Measurements from ENCODE around the gene EEF2K. TPM values are rescaled to one million over a fixed set of nuclear protein-coding genes. Genes with fewer than 3 reads are reported as not detected.

EEF2K gene
- total and polyA plus RNA-seq, 5 donors from 2014 or later: 2.7 to 20.1 (median 3.6) TPM

DNA sequence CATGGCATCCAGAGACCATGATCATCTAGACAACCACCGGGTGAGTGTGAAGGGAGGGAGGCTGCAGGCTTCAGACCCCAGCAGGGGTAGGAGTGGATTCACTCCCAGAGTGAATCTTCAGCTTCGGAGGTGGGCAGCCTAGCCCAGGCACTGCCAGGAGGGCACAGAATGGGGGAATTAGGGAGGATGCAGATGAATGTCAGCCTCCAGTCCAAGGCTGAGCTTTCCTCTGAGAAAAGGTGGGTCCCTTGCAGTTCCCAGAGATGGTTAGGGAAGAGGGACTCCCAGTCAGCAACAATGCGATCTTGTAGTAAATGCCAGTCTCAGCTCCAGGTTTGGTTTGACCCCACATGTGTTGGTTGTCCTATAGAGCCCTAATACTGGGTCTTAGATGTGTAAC, 54.4 kb downstream of the EEF2K start:
- H3K27ac ChIP-seq (ENCODE audit: insufficient read depth, low read length, poor library complexity, severe bottlenecking): no peak overlapping the region
- Mint-ChIP-seq H3K4me1 (peaks cover 0 to 12% (median 7%) of the 10 kb centered on the region in 4 donors), H3K27ac (peak overlapping the region in 1 of 3 donors; percentile 52), H3K27me3 (no peaks in the 10 kb centered on the region), H3K9me3 (no peaks in the 10 kb centered on the region), H3K4me3 (no peak overlapping the region), H3K36me3 (peaks cover 37% of the 10 kb centered on the region)
- no peak overlapping the region for H3K4me3 ChIP-seq (ENCODE audit: low read depth, low read length)
- ATAC-seq (ENCODE audit: low read depth in 2 of 2): no peak
- no peaks in the 10 kb centered on the region for H3K27me3 ChIP-seq (ENCODE audit: control insufficient read depth, insufficient read depth, low read length)
- DNase-seq: no peak
- peaks cover 45% of the 10 kb centered on the region for H3K36me3 ChIP-seq (ENCODE audit: control insufficient read depth, insufficient read depth, low read length)
- no peaks in the 10 kb centered on the region for H3K9me3 ChIP-seq (ENCODE audit: control insufficient read depth in 2 of 2, low read length in 2 of 2)
- H3K4me1 ChIP-seq (ENCODE audit: control insufficient read depth, insufficient read depth, low read length, poor library complexity, severe bottlenecking): peaks cover 8% of the 10 kb centered on the region

GRCh38 chr16:22262460-22262859, 56.4 kb downstream of the EEF2K start:
- H3K27ac ChIP-seq (ENCODE audit: insufficient read depth, low read length, poor library complexity, severe bottlenecking): no peak overlapping the region
- peaks cover 34% of the 10 kb centered on the region for H3K36me3 Mint-ChIP-seq
- no peaks in the 10 kb centered on the region for H3K9me3 ChIP-seq (ENCODE audit: control insufficient read depth in 2 of 2, low read length in 2 of 2)
- H3K4me1 ChIP-seq (ENCODE audit: control insufficient read depth, insufficient read depth, low read length, poor library complexity, severe bottlenecking): peaks cover 8% of the 10 kb centered on the region
- no peak overlapping the region for H3K4me3 Mint-ChIP-seq
- peaks cover 0 to 12% (median 7%) of the 10 kb centered on the region in 4 donors for H3K4me1 Mint-ChIP-seq
- DNase-seq (peak in 1 of 3 donors; percentile 52), ATAC-seq (ENCODE audit: low read depth in 2 of 2) (peak in 1 of 2 donors; percentile 72)
- peak overlapping the region; percentile 71 to 96 (median 86) for H3K27ac Mint-ChIP-seq
- H3K27me3 Mint-ChIP-seq: no peaks in the 10 kb centered on the region
- peaks cover 40% of the 10 kb centered on the region for H3K36me3 ChIP-seq (ENCODE audit: control insufficient read depth, insufficient read depth, low read length)
- H3K4me3 ChIP-seq (ENCODE audit: low read depth, low read length): no peak overlapping the region
- H3K27me3 ChIP-seq (ENCODE audit: control insufficient read depth, insufficient read depth, low read length): no peaks in the 10 kb centered on the region
- no peaks in the 10 kb centered on the region for H3K9me3 Mint-ChIP-seq

DNA sequence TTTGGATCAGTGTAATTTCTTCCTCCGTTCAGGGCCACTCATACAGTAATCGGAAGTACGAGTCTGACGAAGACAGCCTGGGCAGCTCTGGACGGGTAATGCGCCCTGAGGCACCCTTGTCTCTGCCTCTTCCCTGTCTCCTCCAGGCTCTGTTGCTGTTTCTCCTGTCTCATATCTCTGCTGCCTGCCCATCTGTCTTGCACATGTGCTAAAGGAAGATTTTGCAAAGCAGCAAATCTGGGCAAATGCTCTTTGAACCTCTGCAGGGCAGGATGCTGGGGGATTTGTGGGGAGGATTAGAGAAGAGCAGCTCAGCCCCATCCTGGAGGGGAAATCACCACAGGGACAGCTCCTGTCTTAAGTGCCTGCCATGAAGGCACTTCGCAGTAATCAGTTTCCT, 58.7 kb downstream of the EEF2K start:
- Histone ChIP-seq H3K27me3 (ENCODE audit: control insufficient read depth, insufficient read depth, low read length) (no peaks in the 10 kb centered on the region), H3K36me3 (ENCODE audit: control insufficient read depth, insufficient read depth, low read length) (peaks cover 19% of the 10 kb centered on the region), H3K9me3 (ENCODE audit: control insufficient read depth in 2 of 2, low read length in 2 of 2) (no peaks in the 10 kb centered on the region), H3K4me1 (ENCODE audit: control insufficient read depth, insufficient read depth, low read length, poor library complexity, severe bottlenecking) (peaks cover 8% of the 10 kb centered on the region), H3K27ac (ENCODE audit: insufficient read depth, low read length, poor library complexity, severe bottlenecking) (no peak overlapping the region), H3K4me3 (ENCODE audit: low read depth, low read length) (no peak overlapping the region)
- Mint-ChIP-seq H3K36me3 (peaks cover 22% of the 10 kb centered on the region), H3K27ac (peak overlapping the region; percentile 38 to 81 (median 62)), H3K27me3 (no peaks in the 10 kb centered on the region), H3K4me1 (peaks cover 0 to 12% (median 6%) of the 10 kb centered on the region in 4 donors), H3K4me3 (no peak overlapping the region), H3K9me3 (no peaks in the 10 kb centered on the region)
- DNase-seq (peak in 1 of 3 donors; percentile 13), ATAC-seq (ENCODE audit: low read depth in 2 of 2) (no peak)

GRCh38 chr16:22265351-22265750, 59.3 kb downstream of the EEF2K start:
- H3K36me3 ChIP-seq (ENCODE audit: control insufficient read depth, insufficient read depth, low read length): peaks cover 13% of the 10 kb centered on the region
- Mint-ChIP-seq H3K9me3 (no peaks in the 10 kb centered on the region), H3K4me1 (peaks cover 0 to 12% (median 6%) of the 10 kb centered on the region in 4 donors), H3K27me3 (no peaks in the 10 kb centered on the region), H3K27ac (peak overlapping the region in 2 of 3 donors; percentile 38 to 62), H3K36me3 (peaks cover 22% of the 10 kb centered on the region), H3K4me3 (no peak overlapping the region)
- no peak overlapping the region for H3K4me3 ChIP-seq (ENCODE audit: low read depth, low read length)
- H3K9me3 ChIP-seq (ENCODE audit: control insufficient read depth in 2 of 2, low read length in 2 of 2): no peaks in the 10 kb centered on the region
- H3K27me3 ChIP-seq (ENCODE audit: control insufficient read depth, insufficient read depth, low read length): no peaks in the 10 kb centered on the region
- H3K27ac ChIP-seq (ENCODE audit: insufficient read depth, low read length, poor library complexity, severe bottlenecking): no peak overlapping the region
- peaks cover 8% of the 10 kb centered on the region for H3K4me1 ChIP-seq (ENCODE audit: control insufficient read depth, insufficient read depth, low read length, poor library complexity, severe bottlenecking)
- ATAC-seq (ENCODE audit: low read depth in 2 of 2) (no peak), DNase-seq (no peak)

GRCh38 chr16:22266546-22266945, 60.5 kb downstream of the EEF2K start:
- Histone ChIP-seq H3K36me3 (ENCODE audit: control insufficient read depth, insufficient read depth, low read length) (peaks cover 7% of the 10 kb centered on the region), H3K27ac (ENCODE audit: insufficient read depth, low read length, poor library complexity, severe bottlenecking) (no peak overlapping the region), H3K4me3 (ENCODE audit: low read depth, low read length) (no peak overlapping the region), H3K4me1 (ENCODE audit: control insufficient read depth, insufficient read depth, low read length, poor library complexity, severe bottlenecking) (peaks cover 8% of the 10 kb centered on the region), H3K9me3 (ENCODE audit: control insufficient read depth in 2 of 2, low read length in 2 of 2) (no peaks in the 10 kb centered on the region), H3K27me3 (ENCODE audit: control insufficient read depth, insufficient read depth, low read length) (no peaks in the 10 kb centered on the region)
- Mint-ChIP-seq H3K27me3 (no peaks in the 10 kb centered on the region), H3K27ac (no peak overlapping the region), H3K9me3 (no peaks in the 10 kb centered on the region), H3K4me1 (peaks cover 0 to 12% (median 6%) of the 10 kb centered on the region in 4 donors), H3K4me3 (no peak overlapping the region), H3K36me3 (peaks cover 25% of the 10 kb centered on the region)
- DNase-seq (no peak), ATAC-seq (ENCODE audit: low read depth in 2 of 2) (no peak)

DNA sequence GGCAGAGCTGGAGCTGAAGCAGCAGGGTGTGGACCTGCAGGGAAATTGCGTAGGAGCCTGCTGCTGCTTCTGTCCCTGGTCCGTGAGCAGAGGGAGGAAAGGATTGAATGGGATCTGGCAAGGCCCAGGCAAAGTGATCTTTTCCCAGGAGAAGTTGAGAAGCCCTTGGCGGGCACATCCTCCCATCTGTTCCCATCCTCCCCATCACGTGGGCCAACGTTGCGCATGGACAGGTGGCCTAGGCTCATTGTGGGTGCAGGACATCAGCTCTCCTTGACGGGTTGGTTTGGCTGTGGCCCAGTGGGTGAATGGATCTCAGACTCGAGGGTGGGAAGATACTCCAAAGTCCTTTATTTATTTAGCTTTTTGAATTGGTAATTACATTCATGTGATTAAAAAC, 61.7 kb downstream of the EEF2K start:
- peak overlapping the region in 1 of 3 donors; percentile 78 for H3K27ac Mint-ChIP-seq
- Histone ChIP-seq H3K4me3 (ENCODE audit: low read depth, low read length) (no peak overlapping the region), H3K4me1 (ENCODE audit: control insufficient read depth, insufficient read depth, low read length, poor library complexity, severe bottlenecking) (no peaks in the 10 kb centered on the region), H3K27me3 (ENCODE audit: control insufficient read depth, insufficient read depth, low read length) (no peaks in the 10 kb centered on the region), H3K36me3 (ENCODE audit: control insufficient read depth, insufficient read depth, low read length) (peaks cover 7% of the 10 kb centered on the region), H3K27ac (ENCODE audit: insufficient read depth, low read length, poor library complexity, severe bottlenecking) (no peak overlapping the region), H3K9me3 (ENCODE audit: control insufficient read depth in 2 of 2, low read length in 2 of 2) (no peaks in the 10 kb centered on the region)
- H3K27me3 Mint-ChIP-seq: no peaks in the 10 kb centered on the region
- no peaks in the 10 kb centered on the region for H3K9me3 Mint-ChIP-seq
- no peak for ATAC-seq (ENCODE audit: low read depth in 2 of 2)
- no peak overlapping the region for H3K4me3 Mint-ChIP-seq
- peaks cover 30% of the 10 kb centered on the region for H3K36me3 Mint-ChIP-seq
- DNase-seq: no peak
- H3K4me1 Mint-ChIP-seq: peaks cover 0 to 4% (median under 1%) of the 10 kb centered on the region in 4 donors

DNA sequence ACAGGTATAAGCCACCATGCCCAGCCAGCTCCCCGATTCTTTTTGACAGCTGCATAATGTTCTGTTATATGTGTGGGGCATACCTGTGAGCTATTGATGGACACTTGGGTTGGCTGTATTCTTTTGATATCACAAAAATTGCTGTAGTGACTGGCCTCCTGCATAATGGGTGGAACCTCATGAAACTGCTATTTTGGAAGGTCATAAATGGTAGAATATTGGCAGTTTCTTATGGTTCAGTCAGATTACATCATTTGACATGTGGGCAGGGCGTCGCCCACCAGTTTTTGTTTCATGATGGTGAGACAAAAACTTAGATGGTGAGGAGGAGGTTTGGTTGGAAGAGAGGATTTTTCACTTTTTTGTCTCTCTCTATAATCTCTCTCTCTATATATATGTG, 64.4 kb downstream of the EEF2K start:
- ATAC-seq (ENCODE audit: low read depth in 2 of 2): no peak

DNA sequence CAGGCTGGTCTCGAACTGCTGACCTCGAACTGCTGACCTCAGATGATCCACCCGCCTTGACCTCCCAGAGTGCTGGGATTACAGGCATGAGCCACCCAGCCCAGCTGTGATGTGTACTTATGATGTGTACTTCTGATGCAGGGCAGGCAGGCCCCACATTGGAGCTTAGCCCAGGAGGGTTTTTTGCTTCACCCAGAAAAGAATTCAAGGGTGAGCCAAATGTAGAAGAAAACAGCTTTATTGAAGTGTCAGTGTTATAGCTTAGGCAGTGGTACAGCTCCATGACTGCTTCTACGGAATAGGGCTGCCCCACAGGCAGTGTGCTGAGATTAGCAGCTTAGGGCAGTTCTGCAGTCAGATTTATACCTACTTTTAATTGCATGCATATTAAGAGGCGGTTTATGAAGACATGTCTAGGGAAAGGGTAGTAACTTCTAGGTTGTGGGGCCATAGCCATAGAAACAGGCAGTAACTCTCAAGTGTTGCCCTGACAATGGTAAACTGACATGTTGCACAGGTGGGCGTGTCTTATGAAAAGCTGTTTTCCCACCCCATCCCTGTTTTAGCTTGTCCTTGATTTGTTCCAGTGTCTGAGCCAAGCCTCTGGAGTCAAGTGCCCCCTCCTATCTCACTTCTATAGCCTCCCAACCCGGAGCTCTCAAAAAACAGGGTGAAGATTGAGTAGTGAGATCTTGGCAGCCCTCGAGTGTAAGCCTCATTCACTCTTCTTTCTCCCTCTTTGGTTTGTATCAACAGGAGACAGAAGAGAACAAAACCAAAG, 67.0 kb downstream of the EEF2K start:
- Histone ChIP-seq H3K4me1 (ENCODE audit: control insufficient read depth, insufficient read depth, low read length, poor library complexity, severe bottlenecking) (no peaks in the 10 kb centered on the region), H3K36me3 (ENCODE audit: control insufficient read depth, insufficient read depth, low read length) (peaks cover 10% of the 10 kb centered on the region), H3K9me3 (ENCODE audit: control insufficient read depth in 2 of 2, low read length in 2 of 2) (no peaks in the 10 kb centered on the region), H3K27me3 (ENCODE audit: control insufficient read depth, insufficient read depth, low read length) (no peaks in the 10 kb centered on the region), H3K4me3 (ENCODE audit: low read depth, low read length) (no peak overlapping the region), H3K27ac (ENCODE audit: insufficient read depth, low read length, poor library complexity, severe bottlenecking) (no peak overlapping the region)
- Mint-ChIP-seq H3K27me3 (no peaks in the 10 kb centered on the region), H3K9me3 (no peaks in the 10 kb centered on the region), H3K36me3 (peaks cover 22% of the 10 kb centered on the region), H3K27ac (no peak overlapping the region), H3K4me1 (peaks cover 0 to 8% (median 0%) of the 10 kb centered on the region in 4 donors), H3K4me3 (no peak overlapping the region)
- ATAC-seq (ENCODE audit: low read depth in 2 of 2) (no peak), DNase-seq (no peak)

More for the DNA sequence above, 64.4 kb downstream of the EEF2K start:
- Mint-ChIP-seq H3K27ac (no peak overlapping the region), H3K27me3 (no peaks in the 10 kb centered on the region), H3K36me3 (peaks cover 25% of the 10 kb centered on the region), H3K4me3 (no peak overlapping the region), H3K4me1 (peaks cover 0 to 4% (median 0%) of the 10 kb centered on the region in 4 donors), H3K9me3 (no peaks in the 10 kb centered on the region)
- no peak overlapping the region for H3K27ac ChIP-seq (ENCODE audit: insufficient read depth, low read length, poor library complexity, severe bottlenecking)
- DNase-seq: peak in 1 of 3 donors; percentile 24
- peaks cover 12% of the 10 kb centered on the region for H3K36me3 ChIP-seq (ENCODE audit: control insufficient read depth, insufficient read depth, low read length)
- H3K4me1 ChIP-seq (ENCODE audit: control insufficient read depth, insufficient read depth, low read length, poor library complexity, severe bottlenecking): no peaks in the 10 kb centered on the region
- no peak overlapping the region for H3K4me3 ChIP-seq (ENCODE audit: low read depth, low read length)
- H3K9me3 ChIP-seq (ENCODE audit: control insufficient read depth in 2 of 2, low read length in 2 of 2): no peaks in the 10 kb centered on the region
- H3K27me3 ChIP-seq (ENCODE audit: control insufficient read depth, insufficient read depth, low read length): no peaks in the 10 kb centered on the region

Data from CD4-positive, CD25-positive, alpha-beta regulatory T cell (primary cell).